SK-N-SH treated with all-trans-retinoic acid at 6 μM for 48 hours (cell line): ENCODE results near the gene AFAP1.
A peak's percentile ranks its signal among the peaks of the same experiment; 100 is the strongest.

ENCODE experiments used
- ATAC-seq: fragments of 200-7000 bp; cut with Tn5 transposase; 3 replicates; pipeline ENCODE4 v1.9.1; 2020; ENCODE audit warnings: mild to moderate bottlenecking, moderate library complexity
- CSDC2 ChIP-seq: fragments of 250-450 bp; sonication (Bioruptor Pico); IDR thresholded peaks from 2 replicates; pipeline ENCODE4 v1.5.0; 2020; ENCODE audit warnings: mild to moderate bottlenecking, moderate library complexity
- GLIS3 ChIP-seq: fragments of 250-450 bp; sonication (Bioruptor Pico); IDR thresholded peaks from 2 replicates; pipeline ENCODE4 v1.5.0; 2020; ENCODE audit warnings: mild to moderate bottlenecking, moderate library complexity
- ISL1 ChIP-seq: fragments of 250-450 bp; sonication (Bioruptor Pico); IDR thresholded peaks from 2 replicates; pipeline ENCODE4 v2.1.2; 2022; ENCODE audit warnings: mild to moderate bottlenecking, moderate library complexity
- OSR1 ChIP-seq: fragments of 250-450 bp; sonication (Bioruptor Pico); IDR thresholded peaks from 2 replicates; pipeline ENCODE4 v1.8.0; 2022; ENCODE audit warnings: moderate library complexity, mild to moderate bottlenecking, inconsistent platforms
- PPARA ChIP-seq: fragments of 250-450 bp; sonication (Bioruptor Pico); IDR thresholded peaks from 2 replicates; pipeline ENCODE4 v1.5.0; 2020; ENCODE audit warnings: mild to moderate bottlenecking, borderline replicate concordance
- SNAI2 ChIP-seq: fragments of 250-450 bp; sonication (Bioruptor Pico); IDR thresholded peaks from 2 replicates; pipeline ENCODE4 v1.5.0; 2020; ENCODE audit warnings: mild to moderate bottlenecking, moderate library complexity
- TCF4 ChIP-seq: fragments of 250-450 bp; sonication (Bioruptor Pico); IDR thresholded peaks from 2 replicates; pipeline ENCODE4 v1.8.0; 2021; ENCODE audit warnings: mild to moderate bottlenecking, moderate library complexity, borderline replicate concordance
- TOX ChIP-seq: fragments of 250-450 bp; sonication (Bioruptor Pico); IDR thresholded peaks from 2 replicates; pipeline ENCODE4 v1.8.0; 2021; ENCODE audit warnings: mild to moderate bottlenecking, moderate library complexity, borderline replicate concordance
- ZFP3 ChIP-seq: fragments of 250-450 bp; sonication (Bioruptor Pico); IDR thresholded peaks from 2 replicates; pipeline ENCODE4 v1.5.0; 2020; ENCODE audit warnings: mild to moderate bottlenecking, moderate library complexity
- ZFP30 ChIP-seq: fragments of 450-650 bp; formaldehyde crosslinking; IDR thresholded peaks from 2 replicates; pipeline ENCODE4 v1.5.0; 2022; ENCODE audit warnings: mild to moderate bottlenecking, moderate library complexity
- ZNF8 ChIP-seq: fragments of 450-650 bp; formaldehyde crosslinking; IDR thresholded peaks from 2 replicates; pipeline ENCODE4 v1.5.0; 2020; ENCODE audit warnings: mild to moderate bottlenecking, moderate library complexity
- TF ChIP-seq, protein P1 (sequence below): fragments of 250-450 bp; sonication (Bioruptor Pico); IDR thresholded peaks from 2 replicates; pipeline ENCODE4 v1.8.0; 2020; ENCODE audit warnings: mild to moderate bottlenecking, moderate library complexity, borderline replicate concordance
- TF ChIP-seq, protein P2 (sequence below): fragments of 250-450 bp; sonication (Bioruptor Pico); IDR thresholded peaks from 2 replicates; pipeline ENCODE4 v1.5.1; 2020; ENCODE audit warnings: low read depth, mild to moderate bottlenecking, moderate library complexity
- TF ChIP-seq, protein P3 (sequence below): fragments of 250-450 bp; sonication (Bioruptor Pico); IDR thresholded peaks from 2 replicates; pipeline ENCODE4 v1.8.0; 2021; ENCODE audit warnings: low read depth, mild to moderate bottlenecking, moderate library complexity, borderline replicate concordance
- TF ChIP-seq, protein P4 (sequence below): fragments of 250-450 bp; sonication (Bioruptor Pico); IDR thresholded peaks from 2 replicates; pipeline ENCODE4 v1.5.1; 2021; ENCODE audit warnings: mild to moderate bottlenecking, moderate library complexity

Gene AFAP1

DNA sequence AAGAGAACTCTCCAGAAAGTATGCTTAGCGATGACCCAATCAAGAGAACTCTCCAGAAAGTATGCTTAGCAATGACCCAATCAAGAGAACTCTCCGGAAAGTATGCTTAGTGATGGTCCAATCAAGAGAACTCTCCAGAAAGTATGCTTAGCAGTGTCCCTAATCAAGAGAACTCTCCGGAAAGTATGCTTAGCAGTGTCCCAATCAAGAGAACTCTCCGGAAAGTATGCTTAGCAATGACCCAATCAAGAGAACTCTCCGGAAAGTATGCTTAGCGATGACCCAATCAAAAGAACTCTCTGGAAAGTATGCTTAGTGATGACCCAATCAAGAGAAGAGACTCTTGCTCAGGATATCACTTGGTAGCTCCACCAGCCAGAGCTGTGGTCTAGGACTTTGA lies 92.5 kb downstream of the AFAP1 start:
- TF ChIP-seq TCF4 (CRISPR knock-in tag) = no peak
- TF ChIP-seq CSDC2 (CRISPR knock-in tag) = no peak
- TF ChIP-seq ZNF8 (CRISPR knock-in tag) = no peak
- ATAC-seq = no peak

DNA sequence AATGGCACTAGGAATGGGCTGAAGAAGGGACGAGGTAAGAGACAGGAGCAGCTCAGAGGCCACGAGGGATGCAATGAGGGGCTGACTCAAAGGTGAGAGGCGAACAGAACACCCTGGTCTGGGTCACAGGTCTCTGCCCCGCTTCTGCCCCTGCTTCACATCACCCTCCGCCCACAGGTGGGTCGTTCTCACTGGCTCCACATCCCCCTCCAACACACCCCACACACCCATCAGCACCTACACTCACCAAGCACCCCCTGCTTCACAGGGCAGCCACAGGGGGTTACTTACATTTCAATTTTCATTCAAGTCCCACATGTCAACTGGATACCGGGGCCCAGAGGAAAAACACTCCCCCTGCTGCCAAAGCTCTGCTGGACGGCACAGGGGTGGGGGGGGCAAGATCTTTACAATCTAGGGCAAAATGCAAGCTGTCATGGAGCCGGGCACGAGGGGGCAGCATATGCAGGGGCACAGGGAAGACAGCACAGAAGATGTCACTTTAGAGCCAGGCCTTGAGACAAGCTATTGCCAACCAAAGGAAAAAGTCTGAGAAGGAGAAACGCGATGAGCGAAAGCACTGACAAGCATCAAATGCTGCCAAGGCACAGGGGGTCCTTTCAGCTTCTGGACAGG lies 94.0 kb downstream of the AFAP1 start:
- TF ChIP-seq, protein P1, sequence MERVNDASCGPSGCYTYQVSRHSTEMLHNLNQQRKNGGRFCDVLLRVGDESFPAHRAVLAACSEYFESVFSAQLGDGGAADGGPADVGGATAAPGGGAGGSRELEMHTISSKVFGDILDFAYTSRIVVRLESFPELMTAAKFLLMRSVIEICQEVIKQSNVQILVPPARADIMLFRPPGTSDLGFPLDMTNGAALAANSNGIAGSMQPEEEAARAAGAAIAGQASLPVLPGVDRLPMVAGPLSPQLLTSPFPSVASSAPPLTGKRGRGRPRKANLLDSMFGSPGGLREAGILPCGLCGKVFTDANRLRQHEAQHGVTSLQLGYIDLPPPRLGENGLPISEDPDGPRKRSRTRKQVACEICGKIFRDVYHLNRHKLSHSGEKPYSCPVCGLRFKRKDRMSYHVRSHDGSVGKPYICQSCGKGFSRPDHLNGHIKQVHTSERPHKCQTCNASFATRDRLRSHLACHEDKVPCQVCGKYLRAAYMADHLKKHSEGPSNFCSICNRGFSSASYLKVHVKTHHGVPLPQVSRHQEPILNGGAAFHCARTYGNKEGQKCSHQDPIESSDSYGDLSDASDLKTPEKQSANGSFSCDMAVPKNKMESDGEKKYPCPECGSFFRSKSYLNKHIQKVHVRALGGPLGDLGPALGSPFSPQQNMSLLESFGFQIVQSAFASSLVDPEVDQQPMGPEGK (CRISPR knock-in tag) = no peak
- TF ChIP-seq ZFP30 (CRISPR knock-in tag) (no peak), ISL1 (CRISPR knock-in tag) (no peak), GLIS3 (CRISPR knock-in tag) (no peak), PPARA (no peak), CSDC2 (CRISPR knock-in tag) (no peak), TOX (CRISPR knock-in tag) (no peak), ZFP3 (no peak)
- TF ChIP-seq, protein P2, sequence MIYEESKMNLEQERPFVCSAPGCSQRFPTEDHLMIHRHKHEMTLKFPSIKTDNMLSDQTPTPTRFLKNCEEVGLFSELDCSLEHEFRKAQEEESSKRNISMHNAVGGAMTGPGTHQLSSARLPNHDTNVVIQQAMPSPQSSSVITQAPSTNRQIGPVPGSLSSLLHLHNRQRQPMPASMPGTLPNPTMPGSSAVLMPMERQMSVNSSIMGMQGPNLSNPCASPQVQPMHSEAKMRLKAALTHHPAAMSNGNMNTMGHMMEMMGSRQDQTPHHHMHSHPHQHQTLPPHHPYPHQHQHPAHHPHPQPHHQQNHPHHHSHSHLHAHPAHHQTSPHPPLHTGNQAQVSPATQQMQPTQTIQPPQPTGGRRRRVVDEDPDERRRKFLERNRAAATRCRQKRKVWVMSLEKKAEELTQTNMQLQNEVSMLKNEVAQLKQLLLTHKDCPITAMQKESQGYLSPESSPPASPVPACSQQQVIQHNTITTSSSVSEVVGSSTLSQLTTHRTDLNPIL (CRISPR knock-in tag) = no peak
- TF ChIP-seq, protein P3, sequence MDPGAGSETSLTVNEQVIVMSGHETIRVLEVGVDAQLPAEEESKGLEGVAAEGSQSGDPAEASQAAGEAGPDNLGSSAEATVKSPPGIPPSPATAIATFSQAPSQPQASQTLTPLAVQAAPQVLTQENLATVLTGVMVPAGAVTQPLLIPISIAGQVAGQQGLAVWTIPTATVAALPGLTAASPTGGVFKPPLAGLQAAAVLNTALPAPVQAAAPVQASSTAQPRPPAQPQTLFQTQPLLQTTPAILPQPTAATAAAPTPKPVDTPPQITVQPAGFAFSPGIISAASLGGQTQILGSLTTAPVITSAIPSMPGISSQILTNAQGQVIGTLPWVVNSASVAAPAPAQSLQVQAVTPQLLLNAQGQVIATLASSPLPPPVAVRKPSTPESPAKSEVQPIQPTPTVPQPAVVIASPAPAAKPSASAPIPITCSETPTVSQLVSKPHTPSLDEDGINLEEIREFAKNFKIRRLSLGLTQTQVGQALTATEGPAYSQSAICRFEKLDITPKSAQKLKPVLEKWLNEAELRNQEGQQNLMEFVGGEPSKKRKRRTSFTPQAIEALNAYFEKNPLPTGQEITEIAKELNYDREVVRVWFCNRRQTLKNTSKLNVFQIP = no peak
- TF ChIP-seq, protein P4, sequence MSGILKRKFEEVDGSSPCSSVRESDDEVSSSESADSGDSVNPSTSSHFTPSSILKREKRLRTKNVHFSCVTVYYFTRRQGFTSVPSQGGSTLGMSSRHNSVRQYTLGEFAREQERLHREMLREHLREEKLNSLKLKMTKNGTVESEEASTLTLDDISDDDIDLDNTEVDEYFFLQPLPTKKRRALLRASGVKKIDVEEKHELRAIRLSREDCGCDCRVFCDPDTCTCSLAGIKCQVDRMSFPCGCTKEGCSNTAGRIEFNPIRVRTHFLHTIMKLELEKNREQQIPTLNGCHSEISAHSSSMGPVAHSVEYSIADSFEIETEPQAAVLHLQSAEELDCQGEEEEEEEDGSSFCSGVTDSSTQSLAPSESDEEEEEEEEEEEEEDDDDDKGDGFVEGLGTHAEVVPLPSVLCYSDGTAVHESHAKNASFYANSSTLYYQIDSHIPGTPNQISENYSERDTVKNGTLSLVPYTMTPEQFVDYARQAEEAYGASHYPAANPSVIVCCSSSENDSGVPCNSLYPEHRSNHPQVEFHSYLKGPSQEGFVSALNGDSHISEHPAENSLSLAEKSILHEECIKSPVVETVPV (CRISPR knock-in tag) = no peak
- ATAC-seq = no peak

DNA sequence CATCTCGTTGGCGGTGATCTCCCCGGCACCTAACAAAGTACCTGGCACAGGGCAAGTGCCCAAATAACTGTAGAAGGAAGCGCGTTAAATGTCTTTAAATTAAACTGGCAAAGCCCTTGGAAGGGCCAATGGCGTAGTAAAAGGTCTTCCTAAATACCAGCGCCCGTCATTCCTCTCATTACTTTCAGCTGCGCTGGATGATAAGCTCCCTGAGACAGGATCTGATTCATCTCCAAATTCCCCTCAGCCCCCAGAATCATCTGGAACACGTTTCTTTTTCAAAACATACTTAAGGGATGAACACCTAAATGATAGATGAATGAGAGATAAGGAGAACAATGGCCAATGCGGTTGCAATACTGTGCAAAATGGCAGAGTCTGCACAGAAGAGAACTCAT lies 95.1 kb downstream of the AFAP1 start:
- ATAC-seq = peak; percentile 67
- peak; percentile 63; the same call in 1 of the 2 replicates for TF ChIP-seq ISL1 (CRISPR knock-in tag)
- TF ChIP-seq ZFP3 = no peak; the same call in 1 of the 2 replicates
- TF ChIP-seq OSR1 (CRISPR knock-in tag) = no peak
- no peak for TF ChIP-seq SNAI2 (CRISPR knock-in tag)
- TF ChIP-seq, protein P4 (CRISPR knock-in tag) = no peak
- TF ChIP-seq, protein P2 (CRISPR knock-in tag) = no peak
- TF ChIP-seq CSDC2 (CRISPR knock-in tag) = 0 out of 2 replicates have a peak, but pooled peaks have one; percentile 0
- TF ChIP-seq GLIS3 (CRISPR knock-in tag) = no peak

DNA sequence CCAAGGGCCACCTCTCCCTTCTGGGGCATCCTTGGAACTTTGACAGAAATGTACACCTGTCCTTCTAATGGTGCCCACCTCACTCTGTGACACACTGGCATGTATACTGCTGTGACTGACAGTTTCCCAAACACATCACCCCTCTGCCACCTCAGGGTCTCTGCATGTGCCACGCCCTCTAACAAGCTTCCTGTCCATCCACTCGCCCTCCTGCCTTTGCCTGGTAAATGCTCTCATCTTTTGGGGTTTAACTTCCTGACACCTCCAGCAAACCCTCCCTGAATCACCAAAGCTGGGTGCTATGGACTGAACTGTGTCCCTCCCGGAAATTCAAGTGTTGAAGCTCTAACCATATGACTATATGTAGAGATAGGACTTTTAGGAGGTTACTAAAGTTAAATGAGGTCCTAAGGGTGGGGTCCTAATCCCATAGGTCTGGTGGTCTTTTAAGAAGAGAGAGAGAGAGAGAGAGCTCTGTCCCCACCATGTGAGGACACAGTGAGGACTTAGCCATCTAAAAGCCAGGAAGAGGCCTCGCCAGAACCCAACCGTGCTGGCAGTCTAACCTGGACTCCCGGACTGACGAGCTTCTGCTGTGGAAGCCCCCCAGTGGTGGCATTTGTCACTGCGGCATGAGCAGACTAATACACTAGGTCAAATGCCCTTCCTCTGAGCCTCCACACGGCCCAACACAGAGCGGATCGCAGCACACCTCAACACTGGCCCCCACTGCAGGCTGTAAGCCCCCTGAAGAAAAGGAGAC lies 95.6 kb downstream of the AFAP1 start:
- peak; percentile 80 for ATAC-seq
- TF ChIP-seq ZNF8 (CRISPR knock-in tag) (no peak), CSDC2 (CRISPR knock-in tag) (peak; percentile 84; the same call in 1 of the 2 replicates)
